Measurements from ENCODE around the gene FZD10. TPM values are rescaled to one million over a fixed set of nuclear protein-coding genes. Genes with fewer than 3 reads are reported as not detected.

The FZD10 gene
- total and polyA plus RNA-seq, 2 of the 8 experiments (the other 6 are each of a cell fraction or from before 2014, with no cell fraction given) = 0.11 to 0.60 TPM

DNA sequence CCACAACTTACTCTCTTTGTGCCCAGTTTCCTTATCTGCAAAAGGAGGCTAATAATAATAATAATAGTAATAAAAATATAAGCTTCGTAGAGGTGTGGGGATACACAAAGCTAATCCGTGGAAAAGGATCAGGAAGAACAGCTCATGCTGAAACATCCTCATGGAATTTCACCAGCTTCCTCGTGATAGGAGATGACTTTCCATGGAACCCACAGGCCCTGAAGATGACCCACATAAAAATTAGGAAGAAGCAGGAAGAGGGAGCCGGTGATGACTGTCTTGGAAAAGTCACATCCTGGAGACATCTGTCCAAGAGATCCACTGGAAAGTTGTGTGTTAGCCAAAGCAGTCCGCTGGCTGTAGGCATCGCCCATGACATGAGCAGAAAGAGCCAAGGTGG lies 31.9 kb upstream of the FZD10 start (continued):
- TF ChIP-seq CTCF (IDR thresholded peaks at IDR 0.05; ENCODE audit: control extremely low read depth in 1 of 3, insufficient read depth in 1 of 3, low read depth in 1 of 3, low read length in 3 of 3) = no peak
- TF ChIP-seq RFX5 (IDR thresholded peaks at IDR 0.05; ENCODE audit: borderline replicate concordance, low read depth, low read length) = no peak
- TF ChIP-seq CHD1 (IDR thresholded peaks at IDR 0.05; ENCODE audit: low read depth, low read length) = no peak
